Frontal cortex (tissue), 4 donors: ENCODE results near the gene GPR87. TPM values are rescaled to one million over a fixed set of nuclear protein-coding genes. Genes with fewer than 3 reads are reported as not detected.

ENCODE experiments used
- DNase-seq, 2 donors: peaks; one replicate each; pipeline ENCODE4 v3.0.0; 2012; ENCODE audit warnings: low spot score in 2 of 2
- FAIRE-seq: peaks from 2 replicates; lab custom pipeline; 2012; peaks lifted over from hg19 to GRCh38; lab: Jason Lieb, UNC
- total RNA-seq: library from RNA; depleted of rRNA; stranded (reverse); fragments of >200 nt; gene quantifications from one replicate; pipeline ENCODE4 v1.2.3, GENCODE V29; 2014
- donor health status: control.
- donor health status: control.
- donor health status: control.

GPR87 gene
- total RNA-seq, 1 donor from 2014 or later = not detected

- DNase-seq (no peak), FAIRE-seq (no peak)
Measured at GRCh38 chr3:151318991-151319390, 2.4 kb upstream of the GPR87 start.

- FAIRE-seq (no peak), DNase-seq (no peak)
Measured at GRCh38 chr3:151318313-151318712, 1.7 kb upstream of the GPR87 start.

GRCh38 chr3:151315846-151316245 lies 774 bp downstream of the GPR87 start:
- FAIRE-seq (no peak), DNase-seq (no peak)

GRCh38 chr3:151315136-151315535 lies 1.5 kb downstream of the GPR87 start:
- no peak for DNase-seq
- FAIRE-seq = no peak

GRCh38 chr3:151314593-151314992 lies 2.0 kb downstream of the GPR87 start:
- no peak for DNase-seq
- no peak for FAIRE-seq

GRCh38 chr3:151314137-151314536 lies 2.5 kb downstream of the GPR87 start:
- FAIRE-seq (no peak), DNase-seq (no peak)

GRCh38 chr3:151312972-151313371 lies 3.6 kb downstream of the GPR87 start:
- FAIRE-seq = no peak

GRCh38 chr3:151309566-151309965 lies 7.1 kb downstream of the GPR87 start:
- DNase-seq = no peak
- no peak for FAIRE-seq

More at GRCh38 chr3:151312972-151313371, 3.6 kb downstream of the GPR87 start:
- no peak for DNase-seq

GRCh38 chr3:151307583-151308488 lies 8.8 kb downstream of the GPR87 start:
- no peak for FAIRE-seq
- no peak for DNase-seq

GRCh38 chr3:151307131-151307530 lies 9.5 kb downstream of the GPR87 start:
- FAIRE-seq = no peak

GRCh38 chr3:151306168-151306810 lies 10.3 kb downstream of the GPR87 start:
- DNase-seq (no peak), FAIRE-seq (no peak)

More at GRCh38 chr3:151307131-151307530, 9.5 kb downstream of the GPR87 start:
- DNase-seq = no peak

- FAIRE-seq (no peak), DNase-seq (no peak)
Measured at GRCh38 chr3:151305775-151306151, 10.9 kb downstream of the GPR87 start.

- DNase-seq (no peak), FAIRE-seq (no peak)
Measured at GRCh38 chr3:151305060-151305774, 11.4 kb downstream of the GPR87 start.

GRCh38 chr3:151303751-151304150 lies 12.9 kb downstream of the GPR87 start:
- DNase-seq (no peak), FAIRE-seq (no peak)

- DNase-seq (no peak), FAIRE-seq (no peak)
Measured at GRCh38 chr3:151301787-151302186, 14.8 kb downstream of the GPR87 start.

GRCh38 chr3:151300539-151300938 lies 16.1 kb downstream of the GPR87 start:
- FAIRE-seq (no peak), DNase-seq (no peak)

- FAIRE-seq = no peak
Measured at GRCh38 chr3:151299006-151299405, 17.6 kb downstream of the GPR87 start.

GRCh38 chr3:151297429-151297828 lies 19.2 kb downstream of the GPR87 start:
- FAIRE-seq = no peak
- DNase-seq = no peak

More at GRCh38 chr3:151299006-151299405, 17.6 kb downstream of the GPR87 start:
- no peak for DNase-seq

- DNase-seq (no peak), FAIRE-seq (no peak)
Measured at GRCh38 chr3:151296226-151296625, 20.4 kb downstream of the GPR87 start.

- FAIRE-seq = no peak
Measured at GRCh38 chr3:151293127-151293526, 23.5 kb downstream of the GPR87 start.

GRCh38 chr3:151290673-151291072 lies 25.9 kb downstream of the GPR87 start:
- DNase-seq = no peak
- FAIRE-seq = no peak

More at GRCh38 chr3:151293127-151293526, 23.5 kb downstream of the GPR87 start:
- DNase-seq = no peak
